K562 (cell line): ENCODE measurements around the gene ANKRD24. TPM values are rescaled to one million over a fixed set of nuclear protein-coding genes. Genes with fewer than 3 reads are reported as not detected.

Source experiments
- ATAC-seq: fragments of 200-7000 bp; cut with Tn5 transposase; 3 replicates; pipeline ENCODE4 v1.9.1; 2020; ENCODE audit warnings: moderate library complexity
- BruUV-seq: library from RNA; stranded (reverse); fragments of 400-500 nt; replicated peaks from 2 replicates; lab custom pipeline; 2021; lab: Mats Ljungman, UMichigan
- CTCF ChIA-PET: fragments of 300-600 bp; formaldehyde crosslinking; extraction: SDS; loops from one replicate; lab custom pipeline; 2021; ENCODE audit warnings: low intra/inter-chr PET ratio; lab: Yijun Ruan, JAX
- POLR2A ChIA-PET: fragments of 300-600, 350-650 bp; sonication (Branson Sonifier 250); formaldehyde crosslinking; extraction: SDS; loops from one replicate; lab custom pipeline; 2021; ENCODE audit warnings: antibody characterized with exemption, inconsistent platforms; lab: Yijun Ruan, JAX
- DNase-seq, 4 experiments: peaks; one replicate each; pipeline versions ENCODE4 v3.0.0 to v3.0.0-alpha.2; 2011 to 2018; ENCODE audit warnings: low spot score in 3 of 4, mixed read lengths in 3 of 4; ENCODE audit errors: extremely low read depth in 1 of 4
- FAIRE-seq: peaks from 2 replicates; lab custom pipeline; 2011; peaks lifted over from hg19 to GRCh38; lab: Jason Lieb, UNC
- H2AFZ ChIP-seq: 2 replicates; pipeline ENCODE4 v1.6.0; 2011; ENCODE audit warnings: low read depth, low read length, control low read depth, inconsistent platforms
- H3K27ac ChIP-seq: fragments of 200-600 bp; 3 replicates; pipeline ENCODE4 v1.8.0; 2011; ENCODE audit warnings: low read depth, mild to moderate bottlenecking, control low read depth, inconsistent platforms, low read length, moderate library complexity, mixed read lengths; ENCODE audit errors: extremely low read depth
- H3K27me3 ChIP-seq, 2 experiments: fragments of 300-600 bp in 1 of 2; 2 replicates in 1 of 2; 3 replicates in 1 of 2; pipeline versions ENCODE4 v1.6.0 to v1.8.0; 2011; ENCODE audit warnings: inconsistent platforms in 2 of 2, low read length in 2 of 2, mild to moderate bottlenecking in 1 of 2, mixed read lengths in 1 of 2, moderate library complexity in 1 of 2; ENCODE audit not compliant: control insufficient read depth in 2 of 2, insufficient read depth in 2 of 2
- H3K36me3 ChIP-seq: fragments of 300-600 bp; 3 replicates; pipeline ENCODE4 v1.8.0; 2011; ENCODE audit warnings: mild to moderate bottlenecking, low read length, inconsistent platforms; ENCODE audit not compliant: control insufficient read depth, insufficient read depth
- H3K4me1 ChIP-seq, 2 experiments: fragments of 200-600 bp in 1 of 2; replicated peaks in 1 of 2; 2 replicates in 1 of 2; 3 replicates in 1 of 2; pipeline versions ENCODE4 v1.5.1 to v1.8.0; 2011; ENCODE audit warnings: inconsistent platforms in 2 of 2, low read length in 2 of 2, mild to moderate bottlenecking in 1 of 2, mixed read lengths in 1 of 2, moderate library complexity in 1 of 2; ENCODE audit not compliant: control insufficient read depth in 2 of 2, insufficient read depth in 2 of 2
- H3K4me2 ChIP-seq: 2 replicates; pipeline ENCODE4 v1.6.1; 2011; ENCODE audit warnings: low read length, control low read depth, inconsistent platforms, mixed read lengths; ENCODE audit not compliant: insufficient read depth
- H3K4me3 ChIP-seq: fragments of 200-600 bp; sonication (generic), shearing (Covaris generic); 2 replicates; pipeline ENCODE4 v1.5.1; 2016; ENCODE audit warnings: control low read depth, inconsistent platforms
- H3K79me2 ChIP-seq: fragments of 200-600 bp; 3 replicates; pipeline ENCODE4 v1.8.0; 2011; ENCODE audit warnings: low read length, inconsistent platforms; ENCODE audit not compliant: control insufficient read depth, insufficient read depth
- H3K9ac ChIP-seq, 2 experiments: 2 replicates each; pipeline versions ENCODE4 v1.6.0 to v1.6.1; 2011; ENCODE audit warnings: low read depth in 2 of 2, low read length in 2 of 2, control low read depth in 1 of 2, inconsistent platforms in 1 of 2, mild to moderate bottlenecking in 1 of 2, mixed read lengths in 1 of 2; ENCODE audit not compliant: insufficient read depth in 1 of 2
- H3K9me1 ChIP-seq: one replicate; pipeline ENCODE4 v1.6.0; 2011; ENCODE audit warnings: inconsistent platforms, mild to moderate bottlenecking, low read length, moderate library complexity; ENCODE audit not compliant: control insufficient read depth, insufficient read depth
- H3K9me3 ChIP-seq: replicated peaks from 2 replicates; pipeline ENCODE4 v1.5.1; 2011; ENCODE audit warnings: low read depth, low read length, inconsistent platforms; ENCODE audit not compliant: control insufficient read depth, insufficient read depth
- H4K20me1 ChIP-seq: replicated peaks from 2 replicates; pipeline ENCODE4 v1.6.1; 2011; ENCODE audit warnings: low read length, inconsistent platforms, mixed read lengths; ENCODE audit not compliant: control insufficient read depth, insufficient read depth
- BRCA1 ChIP-seq, 2 experiments: fragments of 450-650 bp in 1 of 2; sonication (generic) in 1 of 2; formaldehyde crosslinking in 1 of 2; IDR thresholded peaks; 2 replicates each; pipeline versions ENCODE4 v1.5.0 to v1.6.1; 2017 to 2020; ENCODE audit warnings: mild to moderate bottlenecking in 1 of 2, missing genetic modification reagents in 1 of 2
- CBX8 ChIP-seq: fragments of 200-600 bp; sonication (generic); IDR thresholded peaks from 2 replicates; pipeline ENCODE4 v1.6.1; 2012; ENCODE audit warnings: borderline replicate concordance, mixed run types, low read depth, mild to moderate bottlenecking, moderate library complexity, mixed read lengths, low read length, control low read depth, inconsistent platforms; ENCODE audit not compliant: poor library complexity, severe bottlenecking; ENCODE audit errors: extremely low read depth
- FIP1L1 ChIP-seq: fragments of 200-400 bp; formaldehyde crosslinking; IDR thresholded peaks from 2 replicates; pipeline ENCODE4 v1.6.1; 2018; ENCODE audit warnings: mild to moderate bottlenecking, low read depth, low read length; ENCODE audit not compliant: poor library complexity, severe bottlenecking
- GATA2 ChIP-seq: sonication (generic); formaldehyde crosslinking; IDR thresholded peaks from 2 replicates; pipeline ENCODE4 v1.4.0; 2020; ENCODE audit warnings: mild to moderate bottlenecking, missing genetic modification reagents
- MEF2A ChIP-seq: IDR thresholded peaks from 2 replicates; pipeline ENCODE4 v1.6.1; 2011; ENCODE audit warnings: low read depth, mild to moderate bottlenecking, low read length, moderate library complexity; ENCODE audit not compliant: control insufficient read depth
- NR2C2 ChIP-seq, 2 experiments: fragments of 200-800 bp in 1 of 2; sonication (Bioruptor generic) in 1 of 2; sonication (generic) in 1 of 2; formaldehyde crosslinking in 1 of 2; IDR thresholded peaks; 2 replicates each; pipeline versions ENCODE4 v1.6.1 to v1.8.0; 2016 to 2022; ENCODE audit warnings: mild to moderate bottlenecking in 1 of 2, missing compliant biosample characterization in 1 of 2, missing genetic modification characterization in 1 of 2, missing genetic modification reagents in 1 of 2
- POLR2H ChIP-seq: IDR thresholded peaks from 2 replicates; pipeline ENCODE4 v1.6.1; 2016; ENCODE audit warnings: missing genetic modification characterization, low read depth, mild to moderate bottlenecking, control low read depth, missing compliant biosample characterization, moderate library complexity
- SAFB ChIP-seq: fragments of 200-400 bp; formaldehyde crosslinking; IDR thresholded peaks from 2 replicates; pipeline ENCODE4 v1.6.1; 2017; ENCODE audit warnings: low read depth, low read length, borderline replicate concordance
- ZNF184 ChIP-seq: sonication (generic); formaldehyde crosslinking; IDR thresholded peaks from 2 replicates; pipeline ENCODE4 v1.5.0; 2020; ENCODE audit warnings: missing genetic modification reagents
- ZNF778 ChIP-seq: fragments of 450-650 bp; formaldehyde crosslinking; IDR thresholded peaks from 2 replicates; pipeline ENCODE4 v1.4.0; 2020; ENCODE audit warnings: mild to moderate bottlenecking, moderate library complexity
- WGBS: fragments of 100-300 bp; shearing (Covaris generic); methylation state at CpG from one replicate; pipeline ENCODE4 v1.1.6; 2016; ENCODE audit warnings: low coverage, mixed read lengths; ENCODE audit not compliant: insufficient coverage; ENCODE audit errors: missing lambda C conversion rate; 5-methylcytosine and 5-hydroxymethylcytosine counted together
- in situ Hi-C: fragments of 300-500 bp; cut with MboI; formaldehyde crosslinking; loops from 4 replicates; pipeline ENCODE4 v1.15.0; 2018; ENCODE audit warnings: inconsistent platforms, mixed read lengths
- intact Hi-C: fragments of 100-400 bp; cut with micrococcal nuclease; formaldehyde crosslinking; loops from 2 replicates; pipeline ENCODE4 v1.14.2; 2022
- polyA plus RNA-seq, 8 experiments: library from polyadenylated mRNA; depleted of rRNA in 4 of 8; stranded (reverse) in 5 of 8; unstranded in 3 of 8; fragments of >200 nt; fragmentation: Nextera tagmentation in 2 of 8; fragmentation: Illumina TruSeq in 1 of 8; extraction: Ambion mirVana in 2 of 8; extraction: Trizol in 1 of 8; gene quantifications; 2 replicates each; pipeline versions ENCODE4 v1.2.1 to v1.2.3, GENCODE V29; 2011 to 2014; ENCODE audit warnings: inconsistent platforms in 1 of 8, missing spikeins in 1 of 8
- total RNA-seq, 7 experiments: library from RNA; depleted of rRNA in 6 of 7; stranded (reverse); fragments of >200 nt in 6 of 7; fragmentation: Illumina TruSeq in 2 of 7; extraction: Trizol in 2 of 7; gene quantifications; 2 replicates each; pipeline versions ENCODE4 v1.2.1 to v1.2.3, GENCODE V29; 2011 to 2021; ENCODE audit warnings: low replicate concordance in 1 of 7
- TF ChIP-seq, protein P1 (sequence below): fragments of 250-450 bp; sonication (Bioruptor Pico); IDR thresholded peaks from 2 replicates; pipeline ENCODE4 v1.8.0; 2021; ENCODE audit warnings: borderline replicate concordance, mild to moderate bottlenecking, moderate library complexity; ENCODE audit not compliant: poor library complexity, severe bottlenecking
- TF ChIP-seq, protein P2 (sequence below): sonication (generic); formaldehyde crosslinking; IDR thresholded peaks from 2 replicates; pipeline ENCODE4 v1.8.0; 2022; ENCODE audit warnings: mild to moderate bottlenecking, low read depth, missing genetic modification reagents

The ANKRD24 gene
- total and polyA plus RNA-seq, 9 of the 15 experiments (the other 6 are each of a cell fraction or from before 2014, with no cell fraction given): 0.07 to 0.12 (median 0.09) TPM; not detected in 5

DNA sequence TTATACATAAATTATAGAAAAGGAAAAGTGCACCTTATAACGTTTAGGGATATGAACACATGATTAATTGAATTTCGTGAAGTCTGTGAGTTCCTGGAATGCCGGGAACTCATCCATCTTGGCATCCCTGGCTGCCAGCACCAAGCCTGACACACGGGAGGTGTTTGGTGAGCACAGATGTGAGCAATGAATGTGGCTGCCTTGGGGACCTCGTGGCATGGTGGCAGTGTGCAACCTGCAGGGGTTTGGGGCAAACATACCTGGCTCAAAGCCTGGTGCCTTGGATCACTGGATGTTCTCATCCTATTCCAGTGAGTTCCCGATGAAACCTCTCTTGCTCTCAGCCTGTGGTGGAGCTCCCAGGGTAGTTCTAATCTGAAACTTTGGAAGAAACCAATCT, 48.1 kb upstream of the ANKRD24 start:
- no peaks in the 10 kb centered on the region for H3K36me3 ChIP-seq
- TF ChIP-seq ZNF778 (CRISPR knock-in tag) (no peak), ZNF184 (CRISPR knock-in tag) (no peak), GATA2 (no peak), POLR2H (tag) (no peak), SAFB (no peak), CBX8 (no peak), MEF2A (no peak), FIP1L1 (no peak), BRCA1 (IDR thresholded peaks at IDR 0.05) (no peak), BRCA1 (CRISPR knock-in tag; IDR thresholded peaks at IDR 0.05) (no peak), NR2C2 (CRISPR knock-in tag; IDR thresholded peaks at IDR 0.05) (no peak), NR2C2 (tag; IDR thresholded peaks at IDR 0.05) (no peak)
- TF ChIP-seq, protein P1, sequence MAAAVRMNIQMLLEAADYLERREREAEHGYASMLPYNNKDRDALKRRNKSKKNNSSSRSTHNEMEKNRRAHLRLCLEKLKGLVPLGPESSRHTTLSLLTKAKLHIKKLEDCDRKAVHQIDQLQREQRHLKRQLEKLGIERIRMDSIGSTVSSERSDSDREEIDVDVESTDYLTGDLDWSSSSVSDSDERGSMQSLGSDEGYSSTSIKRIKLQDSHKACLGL (CRISPR knock-in tag): no peak
- TF ChIP-seq, protein P2, sequence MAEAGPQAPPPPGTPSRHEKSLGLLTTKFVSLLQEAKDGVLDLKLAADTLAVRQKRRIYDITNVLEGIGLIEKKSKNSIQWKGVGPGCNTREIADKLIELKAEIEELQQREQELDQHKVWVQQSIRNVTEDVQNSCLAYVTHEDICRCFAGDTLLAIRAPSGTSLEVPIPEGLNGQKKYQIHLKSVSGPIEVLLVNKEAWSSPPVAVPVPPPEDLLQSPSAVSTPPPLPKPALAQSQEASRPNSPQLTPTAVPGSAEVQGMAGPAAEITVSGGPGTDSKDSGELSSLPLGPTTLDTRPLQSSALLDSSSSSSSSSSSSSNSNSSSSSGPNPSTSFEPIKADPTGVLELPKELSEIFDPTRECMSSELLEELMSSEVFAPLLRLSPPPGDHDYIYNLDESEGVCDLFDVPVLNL (CRISPR knock-in tag): no peak
- TF ChIP-seq, all 486 proteins: peak for 0
- peaks cover 12 to 21% of the 10 kb centered on the region in 2 experiments for H3K4me1 ChIP-seq
- H3K9ac ChIP-seq: 0 out of 4 replicates have a peak overlapping the region, but pooled peaks of 1 of the 2 experiments have one; percentile 14
- no TSS peak for BruUV-seq
- no peak overlapping the region for H3K27ac ChIP-seq
- ChIA-PET CTCF (no interaction called here), POLR2A (interaction anchor here (0.7 to 1.5 kb wide), 5 partner anchors 8 to 646 kb away, joined by 3 to 5 read pairs (median 4); no protein-coding TSS in a partner anchor)
- H3K4me2 ChIP-seq: no peak overlapping the region
- no peaks in the 10 kb centered on the region for H3K9me3 ChIP-seq
- FAIRE-seq (no peak), DNase-seq (no peak), ATAC-seq (no peak)
- no peaks in the 10 kb centered on the region for H4K20me1 ChIP-seq
- in situ Hi-C loops: no loop called here
- no peaks in the 10 kb centered on the region for H3K79me2 ChIP-seq
- intact Hi-C loops: no loop called here
- H2AFZ ChIP-seq: no peak overlapping the region
- WGBS: 11% methylated on average over 6 of the region's 6 CpGs
- H3K9me1 ChIP-seq: no peaks in the 10 kb centered on the region
- peaks cover 0 to 3% of the 10 kb centered on the region in 2 experiments; a peak in 1 of 5 replicates for H3K27me3 ChIP-seq
- H3K4me3 ChIP-seq: no peak overlapping the region
